ENCODE data around the gene MRPL19. TPM values are rescaled to one million over a fixed set of nuclear protein-coding genes. Genes with fewer than 3 reads are reported as not detected.

Gene MRPL19
- total and polyA plus RNA-seq, 12 donors: 12.2 to 70.7 (median 63.6) TPM

GRCh38 chr2:75641587-75641986 lies 5.0 kb upstream of the MRPL19 start:
- WGBS, 2 donors: 81 to 82% methylated on average over 1 of the region's 1 CpG
- Histone ChIP-seq H3K9me3 (no peaks in the 10 kb centered on the region), H3K4me3 (no peak overlapping the region), H3K4me1 (peaks cover 0 to 24% (median 19%) of the 10 kb centered on the region in 9 donors), H3K27ac (peak overlapping the region in 4 of 10 donors; percentile 28 to 65 (median 44)), H3K27me3 (peaks cover 0 to 5% (median 0%) of the 10 kb centered on the region in 7 donors), H3K36me3 (no peaks in the 10 kb centered on the region)
- ATAC-seq: no peak
- DNase-seq: no peak
- no peak for TF ChIP-seq CTCF (IDR thresholded peaks at IDR 0.05)
- intact Hi-C loops (cut with DNase I): loop anchor here in 6 of 10 donors (2.0 to 10.0 kb wide), 3 partner anchors 35 to 73 kb away; partner anchors contain the start of gene GCFC2 (in 1 of the 6)

- WGBS, 2 donors: 75 to 76% methylated on average over 1 of the region's 1 CpG
- H3K9me3 ChIP-seq: no peaks in the 10 kb centered on the region
- H3K27ac ChIP-seq: no peak overlapping the region
- H3K4me1 ChIP-seq: peaks cover 0 to 38% (median 35%) of the 10 kb centered on the region in 9 donors
- DNase-seq (no peak), ATAC-seq (no peak)
- no peak for TF ChIP-seq CTCF (IDR thresholded peaks at IDR 0.05)
- H3K27me3 ChIP-seq: no peaks in the 10 kb centered on the region
- intact Hi-C loops (cut with DNase I): loop anchor here in 3 of 10 donors (5.0 to 10.0 kb wide), 2 partner anchors 33 to 71 kb away; partner anchors contain the start of gene GCFC2 (in 1 of the 3)
- H3K4me3 ChIP-seq: no peak overlapping the region
- peaks cover 0 to 10% (median 0%) of the 10 kb centered on the region in 9 donors for H3K36me3 ChIP-seq
Measured at GRCh38 chr2:75643980-75644379, 2.6 kb upstream of the MRPL19 start.

GRCh38 chr2:75645643-75646042 lies 940 bp upstream of the MRPL19 start:
- Histone ChIP-seq H3K4me3 (no peak overlapping the region), H3K4me1 (peaks cover 0 to 39% (median 27%) of the 10 kb centered on the region in 9 donors), H3K36me3 (peaks cover 0 to 26% (median 3%) of the 10 kb centered on the region in 9 donors), H3K27ac (no peak overlapping the region), H3K9me3 (no peaks in the 10 kb centered on the region), H3K27me3 (no peaks in the 10 kb centered on the region)
- DNase-seq (no peak), ATAC-seq (no peak)
- intact Hi-C loops (cut with DNase I): loop anchor here in 1 of 10 donors (10.0 kb wide), 1 partner anchor 69 kb away; the partner anchor contains the start of gene GCFC2
- no peak for TF ChIP-seq CTCF (IDR thresholded peaks at IDR 0.05)
- 97% methylated on average over 10 of the region's 10 CpGs for WGBS, 2 donors

GRCh38 chr2:75646090-75646582 lies 447 bp upstream of the MRPL19 start:
- intact Hi-C loops (cut with DNase I): loop anchor here in 1 of 10 donors (10.0 kb wide), 1 partner anchor 69 kb away; the partner anchor contains the start of gene GCFC2
- WGBS, 2 donors: 79% methylated on average over 9 of the region's 9 CpGs
- no peaks in the 10 kb centered on the region for H3K9me3 ChIP-seq
- H3K4me1 ChIP-seq: peaks cover 0 to 34% (median 22%) of the 10 kb centered on the region in 9 donors
- peak overlapping the region; percentile 52 to 99 (median 89) for H3K4me3 ChIP-seq
- TF ChIP-seq CTCF (IDR thresholded peaks at IDR 0.05): no peak
- peak overlapping the region in 9 of 10 donors; percentile 64 to 90 (median 79) for H3K27ac ChIP-seq
- no peak for DNase-seq
- peaks cover 0 to 31% (median 8%) of the 10 kb centered on the region in 9 donors for H3K36me3 ChIP-seq
- H3K27me3 ChIP-seq: no peaks in the 10 kb centered on the region
- peak in 5 of 8 donors; percentile 1 to 13 (median 6) for ATAC-seq

Data from heart right ventricle (tissue), 16 donors.